ENCODE data around the gene PCDH11Y. TPM values are rescaled to one million over a fixed set of nuclear protein-coding genes. Genes with fewer than 3 reads are reported as not detected.
"Not testable (repeated sequence)": the region's sequence is repeated elsewhere in the genome, so short reads cannot be mapped to it uniquely, and the experiment has no call there.

The PCDH11Y gene
- total RNA-seq, 2 donors from 2014 or later = 0.13 to 10.7 TPM

DNA sequence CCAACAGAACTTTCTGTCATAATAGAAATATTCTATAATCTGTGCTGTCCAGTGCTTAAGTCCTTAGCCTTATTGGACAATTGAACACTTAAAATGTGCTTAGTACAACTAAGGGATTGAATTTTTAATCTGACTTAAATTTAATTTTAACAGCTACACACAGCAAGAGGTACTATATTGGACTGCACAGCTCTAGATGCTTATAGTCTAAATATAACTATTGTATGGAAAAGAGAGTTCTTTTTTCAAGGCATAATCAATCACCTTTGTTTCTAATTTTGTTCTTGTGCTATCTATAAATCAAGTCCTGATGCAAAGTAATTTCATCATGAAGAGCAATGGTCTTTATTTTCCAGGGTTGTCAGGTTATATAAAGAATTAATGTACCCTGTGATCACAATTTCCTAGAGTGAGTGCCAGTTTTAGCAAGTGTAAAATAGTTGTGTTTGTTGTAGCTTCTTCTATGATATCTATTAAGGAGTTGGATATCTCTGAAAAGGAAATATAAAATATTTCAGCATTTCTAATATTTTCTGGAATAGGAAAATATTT is 39.0 kb downstream of the PCDH11Y start:
- H3K36me3 ChIP-seq (ENCODE audit: control insufficient read depth, insufficient read depth, low read length); H3K27me3 Mint-ChIP-seq (ENCODE audit: insufficient read depth); H3K27ac Mint-ChIP-seq; H3K4me1 Mint-ChIP-seq; DNase-seq; H3K36me3 Mint-ChIP-seq (ENCODE audit: low read depth); H3K9me3 Mint-ChIP-seq; H3K4me3 Mint-ChIP-seq; H3K4me1 ChIP-seq (ENCODE audit: control insufficient read depth, insufficient read depth, low read length); H3K9me3 ChIP-seq (ENCODE audit: control insufficient read depth, low read length); H3K27me3 ChIP-seq (ENCODE audit: control insufficient read depth, insufficient read depth, low read length, poor library complexity, severe bottlenecking); H3K27ac ChIP-seq (ENCODE audit: low read depth, low read length); H3K9ac ChIP-seq (ENCODE audit: extremely low read depth, low read length, poor library complexity, severe bottlenecking); H3K4me3 ChIP-seq (ENCODE audit: low read length): not testable (repeated sequence)

GRCh38 chrY:5083017-5083416 is 82.9 kb downstream of the PCDH11Y start:
- H3K27ac ChIP-seq (ENCODE audit: low read depth, low read length); H3K36me3 Mint-ChIP-seq (ENCODE audit: low read depth); H3K27me3 ChIP-seq (ENCODE audit: control insufficient read depth, insufficient read depth, low read length, poor library complexity, severe bottlenecking); H3K4me1 Mint-ChIP-seq; H3K27ac Mint-ChIP-seq; H3K36me3 ChIP-seq (ENCODE audit: control insufficient read depth, insufficient read depth, low read length); H3K4me1 ChIP-seq (ENCODE audit: control insufficient read depth, insufficient read depth, low read length); H3K27me3 Mint-ChIP-seq (ENCODE audit: insufficient read depth); H3K4me3 ChIP-seq (ENCODE audit: low read length); DNase-seq; H3K9ac ChIP-seq (ENCODE audit: extremely low read depth, low read length, poor library complexity, severe bottlenecking); H3K9me3 ChIP-seq (ENCODE audit: control insufficient read depth, low read length); H3K9me3 Mint-ChIP-seq; H3K4me3 Mint-ChIP-seq: not testable (repeated sequence)
- 68% methylated on average over 3 of the region's 3 CpGs; no CpG with 5 or more reads in 1 of the 2 experiments for WGBS, 2 experiments (ENCODE audit: insufficient coverage in 1 of 2, insufficient read length in 1 of 2)

DNA sequence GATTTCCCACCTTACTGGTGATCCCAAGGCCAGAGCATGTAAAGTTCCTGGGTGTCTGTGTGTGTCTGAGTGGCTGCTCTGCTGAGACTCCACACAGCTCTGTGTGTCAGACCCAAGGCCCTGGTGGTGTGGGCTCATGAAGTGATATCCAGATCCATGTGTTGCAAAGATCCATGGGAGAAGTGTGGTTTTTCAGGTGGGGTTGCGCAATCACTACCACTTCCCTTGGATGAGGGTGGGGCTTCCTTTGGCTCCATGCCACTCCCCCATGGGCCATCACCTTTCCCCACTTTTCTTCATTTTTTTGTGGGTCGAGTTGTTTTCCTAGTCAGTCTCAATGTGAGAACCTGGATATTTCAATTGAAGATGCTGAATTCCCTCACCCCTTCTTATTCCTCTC is 182.9 kb downstream of the PCDH11Y start:
- H3K9me3 ChIP-seq (ENCODE audit: control insufficient read depth, low read length); H3K4me1 Mint-ChIP-seq; H3K36me3 Mint-ChIP-seq (ENCODE audit: low read depth); H3K4me3 ChIP-seq (ENCODE audit: low read length); H3K27me3 ChIP-seq (ENCODE audit: control insufficient read depth, insufficient read depth, low read length, poor library complexity, severe bottlenecking); H3K36me3 ChIP-seq (ENCODE audit: control insufficient read depth, insufficient read depth, low read length); H3K9ac ChIP-seq (ENCODE audit: extremely low read depth, low read length, poor library complexity, severe bottlenecking); H3K4me1 ChIP-seq (ENCODE audit: control insufficient read depth, insufficient read depth, low read length); DNase-seq; H3K9me3 Mint-ChIP-seq; H3K4me3 Mint-ChIP-seq; H3K27ac ChIP-seq (ENCODE audit: low read depth, low read length); H3K27me3 Mint-ChIP-seq (ENCODE audit: insufficient read depth); H3K27ac Mint-ChIP-seq: not testable (repeated sequence)
- 93% methylated on average over 2 of the region's 2 CpGs; no CpG with 5 or more reads in 1 of the 2 experiments for WGBS, 2 experiments (ENCODE audit: insufficient coverage in 1 of 2, insufficient read length in 1 of 2)

DNA sequence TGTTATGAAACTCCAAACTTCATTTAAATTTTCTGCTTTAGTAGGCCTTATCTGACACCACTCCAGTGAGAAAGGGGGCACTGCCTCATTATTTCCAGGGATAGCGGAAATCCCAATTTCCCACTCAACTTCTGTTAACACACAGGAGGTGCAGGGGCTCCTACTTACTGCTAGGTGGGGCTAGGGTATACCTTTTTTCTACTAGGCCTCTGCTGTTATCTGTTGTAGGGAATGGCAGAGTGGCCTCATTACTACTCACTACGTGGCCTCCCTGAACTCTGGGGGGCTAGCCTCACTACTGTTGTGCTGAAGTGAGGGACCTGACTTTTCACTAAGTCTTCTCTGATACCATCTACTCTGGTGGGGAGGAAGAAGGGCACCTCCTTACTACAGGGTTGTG is 215.0 kb downstream of the PCDH11Y start:
- H3K4me3 Mint-ChIP-seq; H3K9ac ChIP-seq (ENCODE audit: extremely low read depth, low read length, poor library complexity, severe bottlenecking); H3K4me1 Mint-ChIP-seq; H3K27me3 Mint-ChIP-seq (ENCODE audit: insufficient read depth); H3K4me3 ChIP-seq (ENCODE audit: low read length); H3K9me3 ChIP-seq (ENCODE audit: control insufficient read depth, low read length); H3K27ac ChIP-seq (ENCODE audit: low read depth, low read length); H3K9me3 Mint-ChIP-seq; H3K36me3 Mint-ChIP-seq (ENCODE audit: low read depth); H3K27ac Mint-ChIP-seq; H3K36me3 ChIP-seq (ENCODE audit: control insufficient read depth, insufficient read depth, low read length); H3K4me1 ChIP-seq (ENCODE audit: control insufficient read depth, insufficient read depth, low read length); H3K27me3 ChIP-seq (ENCODE audit: control insufficient read depth, insufficient read depth, low read length, poor library complexity, severe bottlenecking); DNase-seq: not testable (repeated sequence)
- WGBS, 2 experiments (ENCODE audit: insufficient coverage in 1 of 2, insufficient read length in 1 of 2) = no CpG with 5 or more reads among the region's 2 CpGs

DNA sequence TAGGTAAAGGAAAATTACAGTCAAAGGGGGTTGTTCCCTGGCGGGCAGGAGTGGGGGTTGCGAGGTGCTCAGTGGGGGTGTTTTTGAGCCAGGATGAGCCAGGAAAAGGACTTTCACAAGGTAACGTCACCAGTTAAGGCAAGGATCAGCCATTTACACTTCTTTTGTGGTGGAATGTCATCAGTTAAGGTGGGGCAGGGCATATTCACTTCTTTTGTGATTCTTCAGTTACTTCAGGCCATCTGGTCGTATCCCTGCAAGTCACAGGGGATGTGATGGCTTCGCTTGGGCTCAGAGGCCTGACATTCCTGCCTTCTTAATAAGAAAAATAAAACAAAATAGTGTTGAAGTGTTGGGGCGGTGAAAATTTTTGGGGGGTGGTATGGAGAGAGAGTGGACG is 324.8 kb downstream of the PCDH11Y start:
- not testable (repeated sequence) for H3K9me3 ChIP-seq (ENCODE audit: control insufficient read depth, low read length); H3K27ac ChIP-seq (ENCODE audit: low read depth, low read length); H3K27me3 ChIP-seq (ENCODE audit: control insufficient read depth, insufficient read depth, low read length, poor library complexity, severe bottlenecking); H3K9me3 Mint-ChIP-seq; H3K4me3 ChIP-seq (ENCODE audit: low read length); H3K4me1 ChIP-seq (ENCODE audit: control insufficient read depth, insufficient read depth, low read length); H3K27me3 Mint-ChIP-seq (ENCODE audit: insufficient read depth); H3K4me1 Mint-ChIP-seq; H3K27ac Mint-ChIP-seq; H3K36me3 ChIP-seq (ENCODE audit: control insufficient read depth, insufficient read depth, low read length); DNase-seq; H3K4me3 Mint-ChIP-seq; H3K9ac ChIP-seq (ENCODE audit: extremely low read depth, low read length, poor library complexity, severe bottlenecking); H3K36me3 Mint-ChIP-seq (ENCODE audit: low read depth)
- 61 to 80% methylated on average over 1 to 4 of the region's 7 CpGs for WGBS, 2 experiments (ENCODE audit: insufficient coverage in 1 of 2, insufficient read length in 1 of 2)

DNA sequence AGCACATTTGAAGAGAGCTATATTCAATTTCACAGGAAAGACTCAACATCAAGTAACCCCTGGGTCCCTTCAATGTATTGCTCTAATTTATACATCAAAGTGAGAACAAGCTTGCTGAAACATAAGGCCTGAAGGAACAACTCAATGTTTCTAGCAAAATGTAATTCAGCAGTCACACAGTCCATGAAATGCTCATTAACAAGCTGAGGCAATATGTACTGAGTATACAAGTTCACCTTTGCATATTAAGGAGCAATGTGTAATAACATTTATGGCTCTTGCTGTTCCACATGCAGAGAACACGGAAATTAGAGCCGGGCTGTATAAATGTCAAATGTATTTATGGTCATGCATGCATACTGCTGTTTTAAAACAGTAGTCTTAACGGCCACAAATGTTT is 342.1 kb downstream of the PCDH11Y start:
- not testable (repeated sequence) for H3K9me3 Mint-ChIP-seq; H3K27me3 ChIP-seq (ENCODE audit: control insufficient read depth, insufficient read depth, low read length, poor library complexity, severe bottlenecking); H3K4me3 ChIP-seq (ENCODE audit: low read length); H3K4me3 Mint-ChIP-seq; H3K9me3 ChIP-seq (ENCODE audit: control insufficient read depth, low read length); H3K27ac Mint-ChIP-seq; H3K36me3 Mint-ChIP-seq (ENCODE audit: low read depth); H3K36me3 ChIP-seq (ENCODE audit: control insufficient read depth, insufficient read depth, low read length); H3K27me3 Mint-ChIP-seq (ENCODE audit: insufficient read depth); H3K4me1 Mint-ChIP-seq; H3K4me1 ChIP-seq (ENCODE audit: control insufficient read depth, insufficient read depth, low read length); H3K9ac ChIP-seq (ENCODE audit: extremely low read depth, low read length, poor library complexity, severe bottlenecking); H3K27ac ChIP-seq (ENCODE audit: low read depth, low read length); DNase-seq
- 100% methylated on average over 2 of the region's 3 CpGs; no CpG with 5 or more reads in 1 of the 2 experiments for WGBS, 2 experiments (ENCODE audit: insufficient coverage in 1 of 2, insufficient read length in 1 of 2)

DNA sequence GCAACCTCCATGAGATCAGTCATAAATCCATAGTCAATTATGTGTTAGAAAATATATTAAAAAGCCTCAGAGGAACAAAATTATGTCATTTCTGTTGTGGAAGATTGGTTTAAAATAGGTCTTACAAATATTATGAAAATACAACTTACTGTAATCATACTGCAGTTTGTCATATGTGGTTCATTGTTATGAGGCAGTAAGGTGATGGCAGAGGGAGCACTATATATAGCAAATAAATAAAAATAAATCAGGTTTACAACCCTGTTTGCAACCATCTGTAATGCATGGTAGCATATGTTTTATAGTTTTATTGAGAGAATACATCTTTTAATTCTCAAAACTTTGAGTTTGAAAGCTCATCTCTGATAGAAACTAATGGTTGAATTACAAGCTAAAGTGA is 543.6 kb downstream of the PCDH11Y start:
- H3K9me3 ChIP-seq (ENCODE audit: control insufficient read depth, low read length); H3K36me3 ChIP-seq (ENCODE audit: control insufficient read depth, insufficient read depth, low read length); DNase-seq; H3K27me3 Mint-ChIP-seq (ENCODE audit: insufficient read depth); H3K27ac ChIP-seq (ENCODE audit: low read depth, low read length); H3K27me3 ChIP-seq (ENCODE audit: control insufficient read depth, insufficient read depth, low read length, poor library complexity, severe bottlenecking); H3K9ac ChIP-seq (ENCODE audit: extremely low read depth, low read length, poor library complexity, severe bottlenecking); H3K4me1 Mint-ChIP-seq; H3K4me3 Mint-ChIP-seq; H3K4me1 ChIP-seq (ENCODE audit: control insufficient read depth, insufficient read depth, low read length); H3K27ac Mint-ChIP-seq; H3K4me3 ChIP-seq (ENCODE audit: low read length); H3K36me3 Mint-ChIP-seq (ENCODE audit: low read depth); H3K9me3 Mint-ChIP-seq: not testable (repeated sequence)
